ENCODE data around the gene PLCD4. TPM values are rescaled to one million over a fixed set of nuclear protein-coding genes. Genes with fewer than 3 reads are reported as not detected.
A peak's percentile ranks its signal among the peaks of the same experiment; 100 is the strongest.

The PLCD4 gene
- total RNA-seq, 2 experiments from 2014 or later, result 0.10 to 0.38 TPM

GRCh38 chr2:218627939-218628338, 20.2 kb downstream of the PLCD4 start:
- no peak overlapping the region for H3K27ac Mint-ChIP-seq
- peaks cover 10% of the 10 kb centered on the region for H3K4me1 Mint-ChIP-seq
- H3K36me3 Mint-ChIP-seq (ENCODE audit: low read depth), result peaks cover 4% of the 10 kb centered on the region
- no peaks in the 10 kb centered on the region for H3K27me3 Mint-ChIP-seq
- H3K9me3 Mint-ChIP-seq, result no peaks in the 10 kb centered on the region
- ChIA-PET POLR2A (interaction anchor here (0.7 to 1.3 kb wide), 4 partner anchors 12 to 81 kb away, joined by 3 to 4 read pairs (median 3); partner anchors contain the start of genes BCS1L and ZNF142), CTCF (interaction anchor here (0.7 to 1.6 kb wide), 3 partner anchors 20 to 162 kb away, joined by 3 to 4 read pairs (median 3); no protein-coding TSS in a partner anchor)
- H3K4me3 Mint-ChIP-seq, result no peak overlapping the region
- DNase-seq, result no peak

GRCh38 chr2:218631837-218632236, 24.1 kb downstream of the PLCD4 start:
- Mint-ChIP-seq H3K27ac (no peak overlapping the region), H3K4me1 (peaks cover 10% of the 10 kb centered on the region), H3K9me3 (no peaks in the 10 kb centered on the region), H3K36me3 (ENCODE audit: low read depth) (peaks cover 22% of the 10 kb centered on the region), H3K4me3 (no peak overlapping the region), H3K27me3 (no peaks in the 10 kb centered on the region)
- POLR2A ChIA-PET, result interaction anchor here (0.9 kb wide), 1 partner anchor 27 kb away, joined by 3 read pairs; the partner anchor contains the start of genes BCS1L and ZNF142
- CTCF ChIA-PET, result interaction anchor here (0.7 kb wide), 1 partner anchor 719 kb away, joined by 3 read pairs; no protein-coding TSS in a partner anchor
- DNase-seq, result no peak

GRCh38 chr2:218635719-218636118, 28.0 kb downstream of the PLCD4 start:
- no peaks in the 10 kb centered on the region for H3K4me1 Mint-ChIP-seq
- CTCF ChIA-PET, result no interaction called here
- H3K4me3 Mint-ChIP-seq, result no peak overlapping the region
- DNase-seq, result no peak
- H3K9me3 Mint-ChIP-seq, result no peaks in the 10 kb centered on the region
- no peaks in the 10 kb centered on the region for H3K27me3 Mint-ChIP-seq
- H3K27ac Mint-ChIP-seq, result no peak overlapping the region
- peaks cover 50% of the 10 kb centered on the region for H3K36me3 Mint-ChIP-seq (ENCODE audit: low read depth)
- POLR2A ChIA-PET, result no interaction called here

GRCh38 chr2:218638372-218638771, 30.7 kb downstream of the PLCD4 start:
- POLR2A ChIA-PET, result no interaction called here
- no peak overlapping the region for H3K4me3 Mint-ChIP-seq
- no peak overlapping the region for H3K27ac Mint-ChIP-seq

GRCh38 chr2:218642121-218642656, 34.5 kb downstream of the PLCD4 start:
- Mint-ChIP-seq H3K4me1 (no peaks in the 10 kb centered on the region), H3K27me3 (no peaks in the 10 kb centered on the region), H3K9me3 (no peaks in the 10 kb centered on the region), H3K27ac (no peak overlapping the region), H3K36me3 (ENCODE audit: low read depth) (peaks cover 62% of the 10 kb centered on the region), H3K4me3 (no peak overlapping the region)
- no peak for DNase-seq
- POLR2A ChIA-PET, result no interaction called here
- CTCF ChIA-PET, result no interaction called here

More at GRCh38 chr2:218638372-218638771, 30.7 kb downstream of the PLCD4 start:
- CTCF ChIA-PET, result no interaction called here
- no peak for DNase-seq
- Mint-ChIP-seq H3K27me3 (no peaks in the 10 kb centered on the region), H3K36me3 (ENCODE audit: low read depth) (peaks cover 58% of the 10 kb centered on the region), H3K9me3 (no peaks in the 10 kb centered on the region), H3K4me1 (no peaks in the 10 kb centered on the region)

GRCh38 chr2:218642786-218643185, 35.1 kb downstream of the PLCD4 start:
- Mint-ChIP-seq H3K4me3 (no peak overlapping the region), H3K36me3 (ENCODE audit: low read depth) (peaks cover 63% of the 10 kb centered on the region), H3K27me3 (no peaks in the 10 kb centered on the region), H3K4me1 (no peaks in the 10 kb centered on the region), H3K27ac (no peak overlapping the region), H3K9me3 (no peaks in the 10 kb centered on the region)
- DNase-seq, result no peak
- POLR2A ChIA-PET, result no interaction called here
- CTCF ChIA-PET, result no interaction called here

GRCh38 chr2:218643751-218644310, 36.1 kb downstream of the PLCD4 start:
- DNase-seq, result no peak
- Mint-ChIP-seq H3K4me1 (peaks cover 1% of the 10 kb centered on the region), H3K27me3 (no peaks in the 10 kb centered on the region), H3K27ac (no peak overlapping the region), H3K36me3 (ENCODE audit: low read depth) (peaks cover 65% of the 10 kb centered on the region), H3K4me3 (no peak overlapping the region), H3K9me3 (no peaks in the 10 kb centered on the region)
- ChIA-PET CTCF (no interaction called here), POLR2A (interaction anchor here (0.9 kb wide), 1 partner anchor 15 kb away, joined by 4 read pairs; no protein-coding TSS in a partner anchor)

- Mint-ChIP-seq H3K36me3 (ENCODE audit: low read depth) (peaks cover 69% of the 10 kb centered on the region), H3K27me3 (no peaks in the 10 kb centered on the region)
- CTCF ChIA-PET, result no interaction called here
Observed at GRCh38 chr2:218644721-218645120, 37.0 kb downstream of the PLCD4 start.

GRCh38 chr2:218645126-218645525, 37.4 kb downstream of the PLCD4 start:
- H3K4me1 Mint-ChIP-seq, result peaks cover 1% of the 10 kb centered on the region
- H3K27me3 Mint-ChIP-seq, result no peaks in the 10 kb centered on the region
- ChIA-PET CTCF (interaction anchor here (6.1 kb wide), 1 partner anchor 14 kb away, joined by 63 read pairs; the partner anchor contains the start of genes BCS1L and ZNF142), POLR2A (no interaction called here)
- peaks cover 71% of the 10 kb centered on the region for H3K36me3 Mint-ChIP-seq (ENCODE audit: low read depth)
- no peak for DNase-seq
- H3K4me3 Mint-ChIP-seq, result no peak overlapping the region
- no peaks in the 10 kb centered on the region for H3K9me3 Mint-ChIP-seq
- H3K27ac Mint-ChIP-seq, result no peak overlapping the region

More at GRCh38 chr2:218644721-218645120, 37.0 kb downstream of the PLCD4 start:
- H3K4me3 Mint-ChIP-seq, result no peak overlapping the region
- no peaks in the 10 kb centered on the region for H3K9me3 Mint-ChIP-seq
- POLR2A ChIA-PET, result no interaction called here
- peaks cover 1% of the 10 kb centered on the region for H3K4me1 Mint-ChIP-seq
- no peak overlapping the region for H3K27ac Mint-ChIP-seq
- no peak for DNase-seq

GRCh38 chr2:218648088-218648786, 40.5 kb downstream of the PLCD4 start:
- H3K27ac Mint-ChIP-seq, result no peak overlapping the region
- CTCF ChIA-PET, result interaction anchor here (0.6 to 6.1 kb wide), 17 partner anchors 11 to 439 kb away, joined by 3 to 63 read pairs (median 3); partner anchors contain the start of genes BCS1L, TTLL4 and ZNF142
- peaks cover 74% of the 10 kb centered on the region for H3K36me3 Mint-ChIP-seq (ENCODE audit: low read depth)
- POLR2A ChIA-PET, result interaction anchor here (0.9 to 4.4 kb wide), 4 partner anchors 10 to 80 kb away, joined by 3 to 22 read pairs (median 4); partner anchors contain the start of genes BCS1L, USP37 and ZNF142
- no peaks in the 10 kb centered on the region for H3K9me3 Mint-ChIP-seq
- peak; percentile 67 for DNase-seq
- H3K4me3 Mint-ChIP-seq, result no peak overlapping the region
- H3K4me1 Mint-ChIP-seq, result peaks cover 1% of the 10 kb centered on the region
- no peaks in the 10 kb centered on the region for H3K27me3 Mint-ChIP-seq

- Mint-ChIP-seq H3K36me3 (ENCODE audit: low read depth) (peaks cover 72% of the 10 kb centered on the region), H3K4me3 (no peak overlapping the region), H3K27ac (no peak overlapping the region), H3K4me1 (peaks cover 1% of the 10 kb centered on the region), H3K27me3 (no peaks in the 10 kb centered on the region), H3K9me3 (no peaks in the 10 kb centered on the region)
- ChIA-PET POLR2A (interaction anchor here (1.0 to 4.4 kb wide), 3 partner anchors 10 to 81 kb away, joined by 4 to 22 read pairs (median 4); partner anchors contain the start of genes BCS1L, USP37 and ZNF142), CTCF (interaction anchor here (0.8 to 6.1 kb wide), 9 partner anchors 10 to 439 kb away, joined by 3 to 63 read pairs (median 3); partner anchors contain the start of genes BCS1L, TTLL4 and ZNF142)
- no peak for DNase-seq
Observed at GRCh38 chr2:218648787-218649100, 41.0 kb downstream of the PLCD4 start.

- Mint-ChIP-seq H3K4me1 (peaks cover 37% of the 10 kb centered on the region), H3K9me3 (no peaks in the 10 kb centered on the region), H3K4me3 (no peak overlapping the region), H3K27ac (no peak overlapping the region), H3K36me3 (ENCODE audit: low read depth) (peaks cover 52% of the 10 kb centered on the region), H3K27me3 (no peaks in the 10 kb centered on the region)
- ChIA-PET CTCF (interaction anchor here (0.9 to 1.2 kb wide), 3 partner anchors 32 to 192 kb away, joined by 4 to 5 read pairs (median 4); partner anchors contain the start of gene TTLL4), POLR2A (no interaction called here)
- DNase-seq, result no peak
Observed at GRCh38 chr2:218655751-218656150, 48.1 kb downstream of the PLCD4 start.
